B cell (primary cell): ENCODE data around the gene IBTK.

Experiments used
- EZH2 ChIP-seq: IDR thresholded peaks from 2 replicates; pipeline ENCODE4 v1.6.1; 2012; ENCODE audit warnings: borderline replicate concordance, low read depth, mild to moderate bottlenecking, moderate library complexity, low read length; ENCODE audit not compliant: insufficient read depth, poor library complexity, severe bottlenecking
- TF ChIP-seq, protein P1 (sequence below): fragments of 200-600 bp; IDR thresholded peaks from one replicate; pipeline ENCODE4 v1.8.0; 2022; ENCODE audit warnings: antibody characterized with exemption, mild to moderate bottlenecking

GRCh38 chr6:82264824-82265223 is 17.3 kb upstream of the IBTK start:
- TF ChIP-seq EZH2: no peak
- TF ChIP-seq, protein P1, sequence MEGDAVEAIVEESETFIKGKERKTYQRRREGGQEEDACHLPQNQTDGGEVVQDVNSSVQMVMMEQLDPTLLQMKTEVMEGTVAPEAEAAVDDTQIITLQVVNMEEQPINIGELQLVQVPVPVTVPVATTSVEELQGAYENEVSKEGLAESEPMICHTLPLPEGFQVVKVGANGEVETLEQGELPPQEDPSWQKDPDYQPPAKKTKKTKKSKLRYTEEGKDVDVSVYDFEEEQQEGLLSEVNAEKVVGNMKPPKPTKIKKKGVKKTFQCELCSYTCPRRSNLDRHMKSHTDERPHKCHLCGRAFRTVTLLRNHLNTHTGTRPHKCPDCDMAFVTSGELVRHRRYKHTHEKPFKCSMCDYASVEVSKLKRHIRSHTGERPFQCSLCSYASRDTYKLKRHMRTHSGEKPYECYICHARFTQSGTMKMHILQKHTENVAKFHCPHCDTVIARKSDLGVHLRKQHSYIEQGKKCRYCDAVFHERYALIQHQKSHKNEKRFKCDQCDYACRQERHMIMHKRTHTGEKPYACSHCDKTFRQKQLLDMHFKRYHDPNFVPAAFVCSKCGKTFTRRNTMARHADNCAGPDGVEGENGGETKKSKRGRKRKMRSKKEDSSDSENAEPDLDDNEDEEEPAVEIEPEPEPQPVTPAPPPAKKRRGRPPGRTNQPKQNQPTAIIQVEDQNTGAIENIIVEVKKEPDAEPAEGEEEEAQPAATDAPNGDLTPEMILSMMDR: no peak
